ENCODE data around the gene MAFB. TPM values are rescaled to one million over a fixed set of nuclear protein-coding genes. Genes with fewer than 3 reads are reported as not detected.

The MAFB gene
- total RNA-seq, 4 donors from 2014 or later: 4.6 to 21.5 (median 16.9) TPM

- no peak overlapping the region for H3K4me3 ChIP-seq
- no peaks in the 10 kb centered on the region for H3K9me3 ChIP-seq
- peaks cover 0 to 6% (median 0%) of the 10 kb centered on the region in 4 donors for H3K4me1 ChIP-seq
- no peak overlapping the region for H3K27ac ChIP-seq
- TF ChIP-seq POLR2A (IDR thresholded peaks at IDR 0.05) (no peak), CTCF (IDR thresholded peaks at IDR 0.05) (no peak)
- H3K36me3 ChIP-seq: peaks cover 0 to 10% (median 0%) of the 10 kb centered on the region in 3 donors
- no peaks in the 10 kb centered on the region for H3K27me3 ChIP-seq
- no peak for DNase-seq
Measured at GRCh38 chr20:40681684-40682083, 7.4 kb downstream of the MAFB start.

- DNase-seq: no peak
- H3K9me3 ChIP-seq: no peaks in the 10 kb centered on the region
- H3K36me3 ChIP-seq: peaks cover 0 to 10% (median 0%) of the 10 kb centered on the region in 3 donors
- H3K27me3 ChIP-seq: no peaks in the 10 kb centered on the region
- TF ChIP-seq POLR2A (IDR thresholded peaks at IDR 0.05) (no peak), CTCF (IDR thresholded peaks at IDR 0.05) (no peak)
- no peak overlapping the region for H3K27ac ChIP-seq
- no peak overlapping the region for H3K4me3 ChIP-seq
- H3K4me1 ChIP-seq: peaks cover 0 to 6% (median 0%) of the 10 kb centered on the region in 4 donors
Measured at GRCh38 chr20:40681165-40681564, 7.9 kb downstream of the MAFB start.

GRCh38 chr20:40680161-40680959 is 8.7 kb downstream of the MAFB start:
- DNase-seq: no peak
- no peaks in the 10 kb centered on the region for H3K27me3 ChIP-seq
- peaks cover 0 to 6% (median 0%) of the 10 kb centered on the region in 3 donors for H3K36me3 ChIP-seq
- no peak overlapping the region for H3K4me3 ChIP-seq
- TF ChIP-seq CTCF (IDR thresholded peaks at IDR 0.05) (no peak), POLR2A (IDR thresholded peaks at IDR 0.05) (no peak)
- no peak overlapping the region for H3K27ac ChIP-seq
- H3K4me1 ChIP-seq: peaks cover 0 to 6% (median 0%) of the 10 kb centered on the region in 4 donors
- H3K9me3 ChIP-seq: no peaks in the 10 kb centered on the region

- TF ChIP-seq CTCF (IDR thresholded peaks at IDR 0.05): no peak
- TF ChIP-seq POLR2A (IDR thresholded peaks at IDR 0.05): no peak
- Histone ChIP-seq H3K9me3 (no peaks in the 10 kb centered on the region), H3K36me3 (no peaks in the 10 kb centered on the region), H3K27ac (no peak overlapping the region), H3K27me3 (no peaks in the 10 kb centered on the region), H3K4me1 (peaks cover 0 to 6% (median 0%) of the 10 kb centered on the region in 4 donors), H3K4me3 (no peak overlapping the region)
- no peak for DNase-seq
Measured at GRCh38 chr20:40679184-40679583, 9.9 kb downstream of the MAFB start.

- DNase-seq: no peak
- no peaks in the 10 kb centered on the region for H3K27me3 ChIP-seq
- H3K27ac ChIP-seq: no peak overlapping the region
- no peak for TF ChIP-seq CTCF (IDR thresholded peaks at IDR 0.05)
- no peak for TF ChIP-seq POLR2A (IDR thresholded peaks at IDR 0.05)
- no peaks in the 10 kb centered on the region for H3K9me3 ChIP-seq
- no peaks in the 10 kb centered on the region for H3K36me3 ChIP-seq
- H3K4me3 ChIP-seq: no peak overlapping the region
- H3K4me1 ChIP-seq: peaks cover 0 to 4% (median 0%) of the 10 kb centered on the region in 4 donors
Measured at GRCh38 chr20:40678286-40678875, 10.7 kb downstream of the MAFB start.

All from Peyer's patch (tissue), 4 donors.